ENCODE data around the gene AHRR.
"Not testable (repeated sequence)": the region's sequence is repeated elsewhere in the genome, so short reads cannot be mapped to it uniquely, and the experiment has no call there.

AHRR gene

GRCh38 chr5:478369-478981, 157.0 kb downstream of the AHRR start:
- no peak for DNase-seq

- DNase-seq, result no peak
Observed at GRCh38 chr5:478982-479535, 157.5 kb downstream of the AHRR start.

GRCh38 chr5:479566-480319, 158.2 kb downstream of the AHRR start:
- no peak for DNase-seq

GRCh38 chr5:481347-481746, 159.8 kb downstream of the AHRR start:
- DNase-seq, result no peak

- no peak for DNase-seq
Observed at GRCh38 chr5:482021-482420, 160.5 kb downstream of the AHRR start.

GRCh38 chr5:482506-482905, 161.0 kb downstream of the AHRR start:
- DNase-seq, result no peak

GRCh38 chr5:483011-483410, 161.5 kb downstream of the AHRR start:
- no peak for DNase-seq

- no peak for DNase-seq
Observed at GRCh38 chr5:483434-484140, 162.1 kb downstream of the AHRR start.

GRCh38 chr5:484556-484955, 163.0 kb downstream of the AHRR start:
- DNase-seq, result no peak

- no peak for DNase-seq
Observed at GRCh38 chr5:485113-485945, 163.8 kb downstream of the AHRR start.

GRCh38 chr5:485946-486491, 164.5 kb downstream of the AHRR start:
- no peak for DNase-seq

- DNase-seq, result not testable (repeated sequence)
Observed at GRCh38 chr5:486597-486996, 165.1 kb downstream of the AHRR start.
